ENCODE results near the gene GFRA1. TPM values are rescaled to one million over a fixed set of nuclear protein-coding genes. Genes with fewer than 3 reads are reported as not detected.

The GFRA1 gene
- total RNA-seq, 4 donors from 2014 or later = 57.9 to 104 (median 61.6) TPM

GRCh38 chr10:116307455-116307854 is 34.4 kb upstream of the GFRA1 start:
- Histone ChIP-seq H3K4me3 (no peak overlapping the region), H3K4me1 (no peaks in the 10 kb centered on the region), H3K9me3 (no peaks in the 10 kb centered on the region), H3K36me3 (no peaks in the 10 kb centered on the region), H3K27me3 (no peaks in the 10 kb centered on the region), H3K27ac (peak overlapping the region in 1 of 4 donors; percentile 9)
- 48 to 64% methylated on average over 4 of the region's 4 CpGs for WGBS, 2 donors
- TF ChIP-seq EP300 (IDR thresholded peaks at IDR 0.05) = peak in 1 of 2 donors; percentile 28
- TF ChIP-seq POLR2A (IDR thresholded peaks at IDR 0.05) = no peak
- TF ChIP-seq CTCF (IDR thresholded peaks at IDR 0.05) = no peak
- peak in 1 of 2 donors; percentile 16 for DNase-seq (ENCODE audit: low spot score in 2 of 2)

GRCh38 chr10:116306847-116307246 is 33.8 kb upstream of the GFRA1 start:
- TF ChIP-seq CTCF (IDR thresholded peaks at IDR 0.05) (no peak), EP300 (IDR thresholded peaks at IDR 0.05) (no peak), POLR2A (IDR thresholded peaks at IDR 0.05) (no peak)
- no peaks in the 10 kb centered on the region for H3K27me3 ChIP-seq
- no peak overlapping the region for H3K27ac ChIP-seq
- no peaks in the 10 kb centered on the region for H3K36me3 ChIP-seq
- no peaks in the 10 kb centered on the region for H3K9me3 ChIP-seq
- no peaks in the 10 kb centered on the region for H3K4me1 ChIP-seq
- DNase-seq (ENCODE audit: low spot score in 2 of 2) = no peak
- H3K4me3 ChIP-seq = no peak overlapping the region
- WGBS, 2 donors = 58 to 61% methylated on average over 2 of the region's 2 CpGs

- WGBS, 2 donors = 60 to 76% methylated on average over 1 of the region's 1 CpG
- TF ChIP-seq CTCF (IDR thresholded peaks at IDR 0.05) (no peak), EP300 (IDR thresholded peaks at IDR 0.05) (no peak), POLR2A (IDR thresholded peaks at IDR 0.05) (no peak)
- H3K9me3 ChIP-seq = no peaks in the 10 kb centered on the region
- no peak overlapping the region for H3K27ac ChIP-seq
- DNase-seq (ENCODE audit: low spot score in 2 of 2) = no peak
- no peaks in the 10 kb centered on the region for H3K27me3 ChIP-seq
- H3K4me1 ChIP-seq = no peaks in the 10 kb centered on the region
- no peaks in the 10 kb centered on the region for H3K36me3 ChIP-seq
- no peak overlapping the region for H3K4me3 ChIP-seq
Observed at GRCh38 chr10:116304923-116305322, 31.9 kb upstream of the GFRA1 start.

- no peak overlapping the region for H3K27ac ChIP-seq
- no peak for TF ChIP-seq CTCF (IDR thresholded peaks at IDR 0.05)
- TF ChIP-seq EP300 (IDR thresholded peaks at IDR 0.05) = peak in 1 of 2 donors; percentile 47
- H3K4me1 ChIP-seq = no peaks in the 10 kb centered on the region
- DNase-seq (ENCODE audit: low spot score in 2 of 2) = peak in 1 of 2 donors; percentile 36
- WGBS, 2 donors = 50 to 62% methylated on average over 1 of the region's 1 CpG
- H3K36me3 ChIP-seq = no peaks in the 10 kb centered on the region
- no peaks in the 10 kb centered on the region for H3K9me3 ChIP-seq
- H3K27me3 ChIP-seq = no peaks in the 10 kb centered on the region
- no peak overlapping the region for H3K4me3 ChIP-seq
Observed at GRCh38 chr10:116300542-116300941, 27.5 kb upstream of the GFRA1 start.

GRCh38 chr10:116298586-116298985 is 25.6 kb upstream of the GFRA1 start:
- WGBS, 2 donors = 92 to 93% methylated on average over 3 of the region's 3 CpGs
- H3K9me3 ChIP-seq = no peaks in the 10 kb centered on the region
- no peak overlapping the region for H3K27ac ChIP-seq
- H3K27me3 ChIP-seq = no peaks in the 10 kb centered on the region
- H3K4me3 ChIP-seq = no peak overlapping the region
- H3K4me1 ChIP-seq = no peaks in the 10 kb centered on the region
- TF ChIP-seq EP300 (IDR thresholded peaks at IDR 0.05) (no peak), POLR2A (IDR thresholded peaks at IDR 0.05) (no peak), CTCF (IDR thresholded peaks at IDR 0.05) (no peak)
- no peak for DNase-seq (ENCODE audit: low spot score in 2 of 2)
- H3K36me3 ChIP-seq = no peaks in the 10 kb centered on the region
